DMS114 treated with DMSO at 0.1 percent for 48 hours (cell line): ENCODE data around the gene HNRNPUL2.
"Not testable (repeated sequence)": the region's sequence is repeated elsewhere in the genome, so short reads cannot be mapped to it uniquely, and the experiment has no call there.

Source experiments
- DNase-seq: peaks from one replicate; lab custom pipeline; 2025; ENCODE audit not compliant: unreplicated experiment; lab: John Stamatoyannopoulos, UW

Gene HNRNPUL2

DNA sequence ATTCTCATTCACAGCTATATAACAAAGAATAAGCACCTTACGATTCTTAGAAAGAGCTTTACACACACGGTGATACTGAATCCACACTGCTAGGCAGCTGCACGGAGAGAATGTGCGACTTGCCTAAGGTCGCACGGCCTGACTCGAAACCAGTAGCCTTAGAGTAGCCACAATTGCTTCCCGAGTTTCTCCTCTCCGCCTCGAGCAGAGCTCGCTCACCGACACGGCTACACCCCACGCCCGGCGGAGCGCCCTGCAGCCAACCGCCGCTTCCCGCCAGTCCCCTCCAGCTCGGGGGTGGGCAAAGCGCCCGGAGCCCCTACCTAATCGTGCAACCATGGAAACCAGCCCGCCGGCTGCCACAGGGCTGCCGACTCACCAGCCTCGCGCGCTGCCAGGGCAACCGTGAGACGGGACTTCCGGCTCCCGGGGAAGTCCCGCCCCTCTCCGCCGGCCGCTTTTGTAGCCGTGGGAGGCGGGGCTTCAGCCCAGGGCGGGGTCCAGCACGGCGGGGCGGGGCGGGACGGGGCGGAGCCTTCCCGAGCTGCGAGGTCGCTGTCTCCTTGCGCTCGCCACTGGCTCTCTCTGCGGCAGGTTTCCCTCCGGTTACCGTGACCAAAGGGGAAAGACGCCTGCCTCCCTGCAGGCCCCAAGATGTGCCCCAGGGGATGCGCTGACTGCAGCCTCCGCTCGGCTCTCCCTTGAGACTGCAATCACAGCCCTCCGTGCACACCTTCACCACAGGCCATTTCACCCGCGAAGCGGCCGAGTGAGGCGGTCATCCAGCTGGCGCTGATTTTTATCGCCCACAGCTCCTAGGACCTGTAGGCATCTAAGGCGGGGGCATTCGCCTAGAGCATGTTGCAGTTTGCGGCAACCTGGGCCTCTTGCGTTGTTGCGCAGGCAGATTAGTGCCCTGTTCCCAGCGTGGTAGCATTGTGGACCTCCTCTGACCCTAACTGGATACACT lies 21.1 kb downstream of the HNRNPUL2 start:
- peak; percentile 80 for DNase-seq

DNA sequence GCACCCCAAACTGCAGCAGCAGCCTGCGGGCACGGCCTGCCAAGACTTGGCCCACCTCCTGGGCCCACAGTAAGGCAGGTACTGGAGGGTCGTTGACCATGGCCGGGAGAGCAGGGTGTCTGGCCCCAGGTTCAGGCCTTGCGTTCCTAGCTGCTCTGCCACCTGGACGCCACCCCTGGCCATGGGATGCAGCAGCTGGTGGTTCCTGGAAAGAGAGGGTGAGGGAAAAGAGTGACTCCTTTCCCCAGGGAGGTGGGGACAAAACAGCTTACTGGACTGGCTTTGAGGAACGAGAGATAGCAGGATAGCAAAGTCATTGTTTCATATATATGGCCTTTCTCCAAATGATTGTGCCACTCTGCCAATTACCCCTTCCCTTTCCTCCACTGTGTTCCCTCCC lies 21.8 kb downstream of the HNRNPUL2 start:
- no peak for DNase-seq

DNA sequence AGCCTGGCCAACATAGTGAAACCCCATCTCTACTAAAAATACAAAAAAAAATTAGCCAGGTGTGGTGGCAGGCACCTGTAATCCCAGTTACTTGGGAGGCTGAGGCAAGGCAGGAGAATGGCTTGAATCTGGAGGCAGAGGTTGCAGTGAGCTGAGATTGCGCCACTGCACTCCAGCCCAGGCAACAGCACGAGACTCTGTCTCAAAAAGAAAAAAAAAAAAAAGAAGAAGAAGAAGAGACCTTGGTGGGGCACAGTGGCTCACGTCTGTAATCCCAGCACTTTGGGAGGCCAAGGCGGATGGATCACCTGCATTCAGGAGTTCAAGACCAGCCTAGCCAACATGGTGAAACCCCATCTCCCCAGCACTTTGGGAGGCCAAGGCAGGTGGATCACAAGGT lies 23.3 kb downstream of the HNRNPUL2 start:
- DNase-seq = not testable (repeated sequence)

DNA sequence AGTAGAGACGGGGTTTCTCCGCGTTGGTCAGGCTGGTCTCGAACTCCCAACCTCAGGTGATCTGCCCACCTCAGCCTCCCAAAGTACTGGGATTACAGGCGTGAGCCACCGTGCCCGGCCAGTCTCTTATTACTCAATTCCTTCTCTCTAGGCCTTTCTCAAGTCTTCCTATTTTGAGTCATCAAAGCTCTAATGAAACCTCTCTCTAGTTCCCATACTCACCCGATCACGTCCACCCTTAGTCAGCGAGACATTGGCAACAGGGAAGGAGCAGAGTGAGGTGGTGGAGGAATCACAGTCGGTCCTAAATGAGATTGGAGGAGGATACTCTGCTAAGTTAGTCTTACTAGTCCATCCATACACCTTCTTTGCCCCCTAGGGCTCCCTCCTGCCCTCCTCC lies 25.0 kb downstream of the HNRNPUL2 start:
- no peak for DNase-seq

DNA sequence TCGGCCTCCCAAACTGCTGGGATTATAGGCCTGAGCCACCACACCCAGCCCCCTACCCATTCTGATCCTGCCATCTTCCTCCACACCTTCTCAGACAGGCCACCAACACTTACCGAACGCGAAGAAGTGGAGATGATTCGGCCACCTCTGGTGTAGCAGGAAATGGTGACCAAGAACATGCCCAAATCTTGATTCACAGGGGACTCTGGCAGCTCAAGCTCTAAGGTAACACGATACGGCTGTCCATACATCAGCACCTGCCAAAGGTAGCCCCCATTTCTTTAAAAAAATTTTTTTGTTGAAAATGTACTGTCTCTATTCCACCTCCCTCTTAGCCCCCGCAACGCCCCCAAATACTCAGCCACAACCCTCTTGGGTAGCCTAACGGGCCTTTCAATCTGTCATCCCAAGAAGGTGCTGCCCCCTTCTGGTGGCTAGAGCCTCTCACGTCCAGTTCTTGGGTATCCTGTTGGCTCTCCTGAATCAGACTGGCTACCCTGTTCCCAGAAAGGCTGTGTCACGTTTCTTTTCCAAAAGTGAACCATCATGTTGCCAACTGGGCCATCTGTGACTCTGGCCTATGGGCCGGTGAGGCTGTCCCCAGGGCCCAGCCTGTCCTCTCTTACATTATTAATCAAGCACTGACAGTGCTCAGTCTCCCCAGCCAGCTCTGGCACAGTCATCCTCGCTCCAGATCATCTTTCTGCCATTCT lies 32.6 kb downstream of the HNRNPUL2 start:
- DNase-seq = peak; percentile 44

DNA sequence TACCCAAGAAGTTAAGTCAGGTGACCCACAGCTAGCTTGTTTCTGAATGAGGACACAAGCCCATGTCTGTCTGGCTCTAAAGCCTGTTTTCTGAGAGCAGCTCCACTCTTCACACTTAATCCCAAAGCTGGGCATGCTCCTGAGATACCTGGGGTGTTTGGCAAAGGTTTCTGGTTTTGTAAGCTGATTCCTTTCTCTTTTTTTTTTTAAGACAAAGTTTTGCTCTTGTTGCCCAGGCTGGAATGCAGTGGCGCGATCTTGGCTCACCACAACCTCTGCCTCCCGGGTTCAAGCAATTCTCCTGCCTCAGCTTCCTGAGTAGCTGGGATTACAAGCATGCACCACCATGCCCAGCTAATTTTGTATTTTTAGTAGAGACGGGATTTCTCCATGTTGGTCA lies 33.6 kb downstream of the HNRNPUL2 start:
- not testable (repeated sequence) for DNase-seq

DNA sequence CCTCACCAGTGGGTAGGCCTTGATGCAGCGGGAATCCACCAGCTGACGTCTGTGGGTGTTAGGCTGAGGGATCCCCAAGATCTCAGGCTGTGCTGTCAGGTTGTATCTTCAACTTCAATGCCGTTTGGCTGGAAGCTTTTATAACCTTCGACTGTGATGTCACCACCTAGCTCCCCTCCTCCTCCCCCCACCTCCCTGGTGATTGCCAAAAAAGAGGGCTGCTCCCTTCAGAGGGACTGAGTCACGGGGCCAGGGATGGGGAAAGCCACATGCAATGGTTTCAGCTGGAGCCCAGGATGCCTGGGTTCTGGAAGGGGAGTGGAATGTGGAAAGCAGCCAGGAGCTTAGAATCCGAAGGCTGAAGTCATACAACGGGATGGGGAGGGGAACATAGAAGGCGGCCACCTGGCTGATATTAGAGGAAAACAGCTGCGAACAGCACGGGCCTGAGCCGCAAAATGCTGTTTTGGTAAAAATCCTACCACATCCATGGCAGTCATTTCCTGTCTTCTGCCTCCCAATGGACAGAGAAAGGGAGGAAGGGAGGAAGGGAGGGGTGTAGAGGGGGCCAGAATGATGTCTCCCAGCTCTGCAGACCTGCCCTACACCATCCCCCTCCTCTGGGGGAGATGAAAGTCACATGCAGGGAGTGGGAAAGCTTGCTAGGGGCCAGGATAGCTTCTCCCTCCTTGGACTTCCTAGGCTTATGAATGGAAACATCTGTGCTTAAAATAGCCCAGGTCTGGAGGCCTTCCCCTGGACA lies 37.7 kb downstream of the HNRNPUL2 start, which contains the start of gene LRRN4CL:
Gene LRRN4CL (minus strand): TSS at position 110 of the 763 bp plus-strand sequence. CDS start 1,022 bp downstream, outside the sequence.
- DNase-seq = no peak

DNA sequence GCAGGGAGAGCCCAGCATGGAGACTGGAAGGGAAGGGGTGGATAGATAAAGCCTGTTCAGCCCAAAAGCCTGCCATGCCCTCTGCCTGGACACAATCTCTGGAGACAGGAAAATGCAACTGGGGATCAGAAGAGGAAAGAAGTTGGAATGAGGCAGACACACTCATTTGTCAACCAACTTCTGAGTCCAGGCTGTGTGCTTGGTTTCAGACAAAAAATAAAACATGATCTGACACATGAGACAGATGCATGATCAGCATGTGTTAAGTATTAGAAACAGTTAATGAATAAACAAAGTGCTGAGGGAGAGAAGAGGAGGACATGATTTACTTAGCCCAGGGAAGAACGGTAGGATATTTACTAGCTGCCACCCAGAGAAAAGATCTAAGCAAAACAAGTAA lies 38.8 kb downstream of the HNRNPUL2 start:
- DNase-seq = no peak

DNA sequence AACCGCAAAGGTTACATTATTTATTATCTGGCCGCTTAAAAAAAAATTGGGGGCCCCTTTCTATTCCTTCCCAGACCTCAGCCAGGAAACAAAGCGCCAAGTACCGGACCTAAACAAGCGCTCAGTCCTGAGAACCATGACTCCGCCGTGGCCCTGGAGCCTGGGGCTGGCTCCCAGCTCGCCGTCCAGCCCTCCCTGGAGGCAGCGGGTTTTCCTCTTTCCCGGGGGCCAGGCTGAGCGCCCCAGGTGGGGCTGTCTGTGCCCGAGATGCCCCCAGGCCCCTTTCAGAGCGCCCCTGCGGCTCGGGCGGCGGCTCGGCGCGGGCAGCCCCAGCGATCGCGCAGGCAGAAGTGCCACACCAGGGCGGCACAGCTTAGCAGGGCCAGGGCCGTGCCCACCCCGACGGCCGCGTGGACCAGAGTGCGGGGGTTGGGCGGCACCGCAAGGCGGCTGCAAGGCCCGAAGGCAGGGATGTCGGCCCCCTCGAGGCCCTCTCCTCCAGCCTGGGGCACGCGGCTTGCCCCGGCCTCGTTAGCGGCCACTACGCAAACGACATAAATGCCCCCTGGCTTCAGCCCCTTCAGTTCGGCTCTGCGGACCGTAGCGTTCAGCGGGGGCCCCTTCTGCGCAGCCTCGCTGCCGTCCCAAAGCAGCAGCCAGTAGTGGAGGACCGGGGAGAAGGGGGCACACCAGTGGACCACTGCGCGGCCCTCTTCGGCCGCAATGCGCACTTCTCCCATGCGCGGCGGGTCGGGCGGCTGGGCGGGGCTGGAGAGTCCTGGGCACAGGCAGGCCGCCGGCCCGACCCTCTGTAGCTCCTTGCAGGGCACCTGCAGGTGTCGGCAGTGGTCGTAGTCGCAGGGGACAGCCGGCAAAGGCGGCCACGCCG lies 39.5 kb downstream of the HNRNPUL2 start:
- DNase-seq = no peak

DNA sequence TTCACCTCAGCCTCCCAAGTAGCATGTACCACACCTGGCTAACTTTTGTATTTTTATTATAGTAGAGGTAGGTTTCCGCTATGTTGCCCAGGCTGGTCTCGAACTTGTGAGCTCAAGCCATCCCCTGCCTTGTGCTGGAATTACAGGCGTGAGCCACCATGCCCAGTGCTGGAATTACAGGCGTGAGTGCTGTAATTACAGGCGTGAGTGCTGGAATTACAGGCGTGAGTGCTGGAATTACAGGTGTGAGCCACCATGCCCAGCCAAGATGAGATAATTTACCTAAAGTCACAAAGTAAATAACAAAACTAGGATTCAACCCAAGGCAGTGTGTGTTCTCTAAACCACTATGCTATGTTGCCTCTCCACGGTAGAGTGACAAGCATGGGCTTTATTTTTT lies 44.7 kb downstream of the HNRNPUL2 start:
- no peak for DNase-seq

DNA sequence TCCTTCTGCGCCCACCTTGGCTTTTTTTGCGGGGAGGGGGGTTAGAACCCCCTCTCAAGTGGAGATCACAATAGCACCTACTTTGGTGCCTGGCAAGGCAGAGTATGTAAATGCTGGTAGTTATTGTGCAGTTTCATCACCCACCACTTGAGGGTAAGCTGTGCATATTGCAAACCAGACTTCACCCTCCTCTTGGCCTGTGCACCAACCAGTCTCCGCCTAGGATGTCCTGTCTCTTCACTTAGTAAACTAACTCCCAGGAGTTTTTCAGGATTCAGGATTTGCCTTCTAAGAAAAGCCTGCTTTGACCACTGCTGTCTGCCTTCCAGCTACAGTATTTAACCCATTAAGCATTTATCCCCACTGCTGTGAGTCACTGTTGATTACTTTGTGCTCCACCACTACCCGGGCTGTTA lies 46.4 kb downstream of the HNRNPUL2 start:
- DNase-seq = peak; percentile 83

DNA sequence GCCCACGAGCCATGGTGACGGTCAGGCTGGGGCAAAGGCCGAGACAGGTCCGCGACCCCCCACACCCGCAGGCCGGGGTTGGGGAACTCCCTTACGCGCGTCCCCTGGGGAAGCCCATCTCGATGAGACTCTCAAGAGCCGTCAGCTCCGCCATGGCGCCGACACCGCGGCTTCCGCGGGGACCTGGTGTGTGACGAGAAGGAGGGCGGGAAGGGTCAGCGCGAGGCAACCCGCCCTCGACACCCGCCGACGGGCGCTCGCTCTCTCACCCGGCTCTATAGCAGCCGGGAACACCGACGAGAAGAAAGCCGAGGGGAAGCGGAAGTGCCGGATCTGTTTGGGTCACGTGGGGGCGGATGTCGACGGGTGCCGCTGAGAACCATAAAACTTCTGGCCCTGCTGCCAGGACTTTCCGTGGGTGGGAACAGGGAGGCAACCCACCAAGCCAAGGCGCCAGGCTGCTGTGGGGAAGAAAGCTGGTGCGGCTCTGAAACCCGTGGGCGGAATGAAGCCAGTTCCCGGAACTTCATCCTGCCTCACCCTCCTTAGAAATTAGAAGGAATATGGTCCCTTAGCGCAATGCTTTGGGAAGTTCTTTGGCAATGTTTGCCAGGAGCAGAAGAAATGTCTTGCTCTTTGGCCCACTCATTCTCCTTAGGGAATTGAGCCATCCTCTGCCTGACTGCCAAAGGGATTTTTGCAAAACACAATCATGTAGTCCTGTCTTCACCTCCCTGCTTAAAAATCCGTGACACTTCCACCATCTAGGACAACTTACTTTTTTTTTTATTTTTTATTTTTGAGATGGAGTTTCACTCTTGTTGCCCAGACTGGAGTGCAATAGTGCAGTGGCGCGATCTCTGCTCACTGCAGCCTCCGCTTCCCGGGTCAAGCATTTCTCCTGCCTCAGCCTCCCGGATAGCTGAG lies 48.2 kb downstream of the HNRNPUL2 start, which contains the start of gene UBXN1:
Gene UBXN1 (minus strand): TSS at position 304 of the 927 bp plus-strand sequence. CDS start 150 bp downstream, at position 154.
- DNase-seq = peak; percentile 87

DNA sequence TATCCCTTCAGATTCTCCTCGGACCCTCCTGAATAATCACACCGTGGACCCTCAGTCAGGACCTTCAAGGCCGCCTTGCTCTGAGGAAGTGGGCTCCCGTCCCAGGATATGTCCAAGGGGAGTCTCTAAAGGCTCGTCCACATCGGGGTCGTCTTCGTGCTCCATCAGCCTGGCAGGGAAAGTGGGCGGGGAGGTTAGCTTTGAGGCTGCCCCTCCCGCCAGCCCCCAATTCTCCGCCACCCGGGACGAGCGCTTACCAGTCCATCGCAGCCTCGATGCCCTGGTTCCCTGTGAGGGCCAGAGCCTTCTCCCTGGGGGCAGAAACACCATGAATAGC lies 48.9 kb downstream of the HNRNPUL2 start:
- DNase-seq = no peak

DNA sequence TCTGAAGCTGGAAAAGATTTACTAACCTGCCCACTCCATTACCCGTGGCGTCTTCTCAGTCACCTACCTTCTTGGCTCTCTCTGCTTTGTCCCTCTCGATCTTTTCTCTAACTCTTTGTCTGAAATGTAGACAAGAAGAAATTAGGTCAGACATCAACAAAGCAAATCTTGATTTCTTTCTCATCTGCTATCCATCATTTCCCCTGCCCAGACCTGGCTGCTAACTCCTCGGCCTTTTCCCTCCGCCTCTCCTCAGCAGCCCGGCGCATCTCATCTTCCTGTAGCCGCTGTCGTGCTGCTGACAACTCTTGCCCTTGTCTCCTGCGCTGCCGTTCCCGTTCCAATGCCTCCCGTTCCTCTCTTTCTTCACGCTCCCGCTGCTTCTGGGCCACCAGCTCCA lies 49.5 kb downstream of the HNRNPUL2 start:
- no peak for DNase-seq

DNA sequence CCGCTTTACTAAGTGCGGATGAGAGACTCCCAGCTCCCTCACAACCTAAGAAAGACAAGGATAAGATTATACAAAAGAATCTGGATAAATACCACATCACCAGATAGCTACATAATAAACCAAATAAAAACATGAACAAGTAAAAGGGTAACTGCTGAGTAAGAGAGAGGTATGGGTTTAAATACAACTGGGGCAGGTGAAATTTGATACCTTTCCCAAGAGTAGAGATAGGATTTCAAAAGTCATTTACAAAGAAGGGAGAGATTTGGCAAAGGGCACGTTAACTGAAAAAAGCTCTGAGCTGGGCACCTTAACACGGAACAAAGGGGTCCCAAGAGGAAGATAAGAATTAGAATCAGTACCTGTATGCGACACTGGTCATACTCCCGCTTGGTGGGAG lies 50.1 kb downstream of the HNRNPUL2 start:
- DNase-seq = no peak

DNA sequence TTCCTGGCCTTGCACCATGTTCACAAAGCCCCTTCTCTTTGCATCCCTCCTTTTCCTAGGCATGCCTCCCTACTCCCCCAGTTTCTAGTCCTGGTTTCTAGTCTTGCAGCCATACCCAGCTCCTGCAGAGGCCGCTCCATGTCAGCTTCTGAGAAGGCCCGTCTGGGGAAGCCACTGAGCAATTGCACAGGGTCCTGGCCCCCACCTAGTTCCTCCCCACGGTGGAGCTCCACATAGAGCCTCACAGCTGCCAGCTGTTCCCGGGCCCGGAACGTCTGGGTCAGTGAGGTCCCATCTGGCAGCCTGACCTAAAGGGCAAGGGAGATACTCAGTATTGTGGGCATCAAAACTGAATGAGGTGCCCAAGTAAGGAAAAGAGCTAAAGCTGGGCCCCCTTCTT lies 50.6 kb downstream of the HNRNPUL2 start:
- DNase-seq = no peak

DNA sequence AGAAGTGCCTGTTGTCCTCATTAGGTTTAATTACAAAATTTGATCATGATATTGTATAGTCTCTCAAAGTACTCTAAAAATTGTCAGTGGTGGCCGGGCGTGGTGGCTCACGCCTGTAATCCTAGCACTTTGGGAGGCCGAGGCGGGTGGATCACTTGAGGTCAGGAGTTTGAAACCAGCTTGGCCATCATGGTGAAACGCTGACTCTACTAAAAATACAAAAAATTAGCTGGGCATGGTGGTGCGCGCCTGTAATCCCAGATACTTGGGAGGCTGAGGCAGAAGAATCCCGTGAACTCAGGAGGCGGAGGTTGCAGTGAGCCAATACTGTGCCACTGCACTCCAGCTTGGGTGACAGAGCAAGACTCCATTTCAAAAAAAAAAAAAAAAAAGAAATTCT lies 51.8 kb downstream of the HNRNPUL2 start:
- DNase-seq = not testable (repeated sequence)

DNA sequence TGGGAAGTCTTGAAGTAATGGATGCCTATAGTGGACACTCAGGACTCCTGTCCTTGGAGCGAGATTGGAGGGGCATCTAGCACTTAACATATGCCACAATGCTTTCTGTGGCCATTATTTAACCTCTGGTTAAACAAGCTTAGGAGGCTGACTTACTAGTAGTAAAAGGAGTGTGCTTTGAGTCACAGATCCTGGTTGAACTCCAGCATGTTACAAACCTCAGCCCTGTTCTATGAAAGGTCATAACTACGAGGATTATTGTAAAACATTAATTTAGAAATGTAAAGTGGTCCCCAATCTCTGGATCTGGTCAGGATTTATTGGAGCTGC lies 54.1 kb downstream of the HNRNPUL2 start:
- DNase-seq = no peak
